SKM-1 (cell line): ENCODE data around the gene PEX14.
"Not testable (repeated sequence)": the region's sequence is repeated elsewhere in the genome, so short reads cannot be mapped to it uniquely, and the experiment has no call there.

Experiments used
- DNase-seq: peaks from one replicate; lab custom pipeline; 2025; ENCODE audit not compliant: unreplicated experiment; lab: John Stamatoyannopoulos, UW

PEX14 gene

GRCh38 chr1:10450156-10450814 is 24.5 kb upstream of the PEX14 start:
- DNase-seq = no peak

GRCh38 chr1:10450836-10451235 is 23.9 kb upstream of the PEX14 start:
- no peak for DNase-seq

GRCh38 chr1:10451287-10451686 is 23.5 kb upstream of the PEX14 start:
- no peak for DNase-seq

- DNase-seq = no peak
Observed at GRCh38 chr1:10456048-10456447, 18.7 kb upstream of the PEX14 start.

- no peak for DNase-seq
Observed at GRCh38 chr1:10456661-10457060, 18.1 kb upstream of the PEX14 start.

- not testable (repeated sequence) for DNase-seq
Observed at GRCh38 chr1:10457462-10457861, 17.3 kb upstream of the PEX14 start.

GRCh38 chr1:10457875-10458274 is 16.9 kb upstream of the PEX14 start:
- DNase-seq = no peak

GRCh38 chr1:10459184-10459583 is 15.6 kb upstream of the PEX14 start:
- no peak for DNase-seq

GRCh38 chr1:10467078-10467477 is 7.7 kb upstream of the PEX14 start:
- no peak for DNase-seq

- DNase-seq = no peak
Observed at GRCh38 chr1:10470043-10470442, 4.7 kb upstream of the PEX14 start.

GRCh38 chr1:10471411-10472219 is 3.1 kb upstream of the PEX14 start:
- DNase-seq = no peak

- DNase-seq = peak; percentile 97
Observed at GRCh38 chr1:10472220-10473144, 2.3 kb upstream of the PEX14 start, which contains the start of gene DFFA. TSS of gene DFFA (minus strand) at chr1:10472529. CDS start at chr1:10472458, 71 bp downstream.

- no peak for DNase-seq
Observed at GRCh38 chr1:10473145-10473765, 1.5 kb upstream of the PEX14 start.

- not testable (repeated sequence) for DNase-seq
Observed at GRCh38 chr1:10474309-10474612, 489 bp upstream of the PEX14 start.

GRCh38 chr1:10475510-10475909 is 760 bp downstream of the PEX14 start:
- DNase-seq = no peak

- no peak for DNase-seq
Observed at GRCh38 chr1:10479296-10479695, 4.5 kb downstream of the PEX14 start.

GRCh38 chr1:10480614-10481013 is 5.9 kb downstream of the PEX14 start:
- DNase-seq = no peak

- peak; percentile 52 for DNase-seq
Observed at GRCh38 chr1:10484521-10484920, 9.8 kb downstream of the PEX14 start.

- no peak for DNase-seq
Observed at GRCh38 chr1:10489291-10490055, 14.7 kb downstream of the PEX14 start.

- no peak for DNase-seq
Observed at GRCh38 chr1:10490286-10490970, 15.7 kb downstream of the PEX14 start.
